ENCODE data around the gene CELA2A.
"Not testable (repeated sequence)": the region's sequence is repeated elsewhere in the genome, so short reads cannot be mapped to it uniquely, and the experiment has no call there.

The CELA2A gene

GRCh38 chr1:15466955-15467625 lies 10.6 kb downstream of the CELA2A start:
- DNase-seq (ENCODE audit: low spot score); FAIRE-seq: not testable (repeated sequence)

GRCh38 chr1:15468145-15468544 lies 11.6 kb downstream of the CELA2A start:
- DNase-seq (ENCODE audit: low spot score), result no peak
- FAIRE-seq, result no peak

GRCh38 chr1:15469361-15469760 lies 12.8 kb downstream of the CELA2A start:
- DNase-seq (ENCODE audit: low spot score), result no peak
- no peak for FAIRE-seq

GRCh38 chr1:15469821-15470448 lies 13.4 kb downstream of the CELA2A start:
- DNase-seq (ENCODE audit: low spot score); FAIRE-seq: not testable (repeated sequence)

- DNase-seq (ENCODE audit: low spot score); FAIRE-seq: not testable (repeated sequence)
These were observed 14.5 kb downstream of the CELA2A start for GRCh38 chr1:15471067-15471466.

- FAIRE-seq; DNase-seq (ENCODE audit: low spot score): not testable (repeated sequence)
These were observed 15.2 kb downstream of the CELA2A start for GRCh38 chr1:15471723-15472122.

- no peak for FAIRE-seq
- no peak for DNase-seq (ENCODE audit: low spot score)
These were observed 16.1 kb downstream of the CELA2A start for GRCh38 chr1:15472587-15472986.

- no peak for DNase-seq (ENCODE audit: low spot score)
These were observed 19.3 kb downstream of the CELA2A start, which contains the start of gene CELA2B for GRCh38 chr1:15475752-15476314. TSS of gene CELA2B (plus strand) at chr1:15476104. CDS start at chr1:15476126, 22 bp downstream.

GRCh38 chr1:15476927-15477326 lies 20.4 kb downstream of the CELA2A start:
- DNase-seq (ENCODE audit: low spot score) (no peak), FAIRE-seq (no peak)

More at GRCh38 chr1:15475752-15476314, 19.3 kb downstream of the CELA2A start, which contains the start of gene CELA2B:
- FAIRE-seq, result no peak

- FAIRE-seq (no peak), DNase-seq (ENCODE audit: low spot score) (no peak)
These were observed 21.2 kb downstream of the CELA2A start for GRCh38 chr1:15477646-15478212.

GRCh38 chr1:15479654-15480347 lies 23.3 kb downstream of the CELA2A start:
- FAIRE-seq, result no peak
- DNase-seq (ENCODE audit: low spot score), result no peak

GRCh38 chr1:15482455-15482854 lies 25.9 kb downstream of the CELA2A start:
- DNase-seq (ENCODE audit: low spot score); FAIRE-seq: not testable (repeated sequence)

GRCh38 chr1:15482983-15483543 lies 26.5 kb downstream of the CELA2A start:
- DNase-seq (ENCODE audit: low spot score); FAIRE-seq: not testable (repeated sequence)

GRCh38 chr1:15483971-15484370 lies 27.4 kb downstream of the CELA2A start:
- FAIRE-seq, result no peak
- no peak for DNase-seq (ENCODE audit: low spot score)

- FAIRE-seq, result not testable (repeated sequence)
These were observed 27.9 kb downstream of the CELA2A start for GRCh38 chr1:15484443-15484842.

GRCh38 chr1:15485636-15486035 lies 29.1 kb downstream of the CELA2A start:
- no peak for DNase-seq (ENCODE audit: low spot score)

More at GRCh38 chr1:15484443-15484842, 27.9 kb downstream of the CELA2A start:
- not testable (repeated sequence) for DNase-seq (ENCODE audit: low spot score)

GRCh38 chr1:15486844-15487610 lies 30.5 kb downstream of the CELA2A start:
- DNase-seq (ENCODE audit: low spot score); FAIRE-seq: not testable (repeated sequence)

More at GRCh38 chr1:15485636-15486035, 29.1 kb downstream of the CELA2A start:
- no peak for FAIRE-seq

- FAIRE-seq (no peak), DNase-seq (ENCODE audit: low spot score) (no peak)
These were observed 31.8 kb downstream of the CELA2A start for GRCh38 chr1:15488371-15488770.

GRCh38 chr1:15489052-15489736 lies 32.7 kb downstream of the CELA2A start:
- FAIRE-seq (no peak), DNase-seq (ENCODE audit: low spot score) (no peak)

Measured in urothelium cell line (cell line).